H1 (cell line): ENCODE data around the gene DDC. TPM values are rescaled to one million over a fixed set of nuclear protein-coding genes. Genes with fewer than 3 reads are reported as not detected.

Experiments used
- CTCF ChIA-PET: fragments of 300-600 bp; sonication (Branson Sonifier 250); formaldehyde crosslinking; loops from one replicate; lab custom pipeline; 2021; ENCODE audit not compliant: partially characterized antibody; lab: Charles Lee
- POLR2A ChIA-PET: fragments of 300-600 bp; sonication (Branson Sonifier 250); formaldehyde crosslinking; loops from one replicate; lab custom pipeline; 2021; ENCODE audit warnings: inconsistent platforms; ENCODE audit not compliant: partially characterized antibody; lab: Charles Lee
- DNase-seq, 2 experiments: peaks; one replicate each; pipeline versions ENCODE4 v3.0.0 to v3.0.0-alpha.2; 2010 to 2022; ENCODE audit warnings: low spot score in 2 of 2, low read depth in 1 of 2, mixed read lengths in 1 of 2
- FAIRE-seq: peaks from 2 replicates; lab custom pipeline; 2011; peaks lifted over from hg19 to GRCh38; lab: Jason Lieb, UNC
- H2AFZ ChIP-seq: 2 replicates; pipeline ENCODE4 v1.8.1; 2012; ENCODE audit warnings: low read length, inconsistent platforms
- H2AK5ac ChIP-seq: 2 replicates; pipeline ENCODE4 v1.6.1; 2013; ENCODE audit warnings: low read depth, low read length
- H2BK120ac ChIP-seq: replicated peaks from 2 replicates; pipeline ENCODE3; 2013; ENCODE audit warnings: low read depth, low read length, inconsistent platforms
- H2BK12ac ChIP-seq: 2 replicates; pipeline ENCODE4 v1.6.1; 2013; ENCODE audit warnings: low read depth, low read length
- H2BK15ac ChIP-seq: 2 replicates; pipeline ENCODE4 v1.6.1; 2013; ENCODE audit warnings: low read length
- H2BK20ac ChIP-seq: 2 replicates; pipeline ENCODE4 v1.6.1; 2013; ENCODE audit warnings: low read length
- H2BK5ac ChIP-seq: 2 replicates; pipeline ENCODE4 v1.6.1; 2013; ENCODE audit warnings: low read depth, low read length
- H3K14ac ChIP-seq: 2 replicates; pipeline ENCODE4 v1.6.1; 2013; ENCODE audit warnings: inconsistent platforms; ENCODE audit not compliant: insufficient read length
- H3K18ac ChIP-seq: 2 replicates; pipeline ENCODE4 v1.6.1; 2013; ENCODE audit warnings: low read length; ENCODE audit errors: extremely low read depth
- H3K23ac ChIP-seq: 2 replicates; pipeline ENCODE4 v1.6.1; 2013; ENCODE audit warnings: inconsistent platforms; ENCODE audit not compliant: insufficient read length
- H3K23me2 ChIP-seq: 2 replicates; pipeline ENCODE4 v1.6.1; 2013; ENCODE audit warnings: low read depth, low read length
- H3K27ac ChIP-seq: 2 replicates; pipeline ENCODE4 v1.6.1; 2011; ENCODE audit warnings: low read depth, low read length, inconsistent platforms
- H3K27me3 ChIP-seq, 4 experiments: replicated peaks in 1 of 4; 1 replicate in 1 of 4; 2 replicates in 3 of 4; pipeline versions ENCODE4 v1.6.1 to v1.8.1; 2011 to 2013; ENCODE audit warnings: low read length in 3 of 4, mild to moderate bottlenecking in 3 of 4, inconsistent platforms in 2 of 4, mixed read lengths in 2 of 4, moderate library complexity in 1 of 4; ENCODE audit not compliant: control insufficient read depth in 3 of 4, insufficient read depth in 3 of 4; ENCODE audit errors: extremely low read depth in 1 of 4
- H3K36me3 ChIP-seq, 4 experiments: 2 replicates each; pipeline versions ENCODE4 v1.6.1 to v1.8.1; 2011 to 2013; ENCODE audit warnings: mild to moderate bottlenecking in 4 of 4, low read length in 3 of 4, moderate library complexity in 2 of 4, control low read depth in 1 of 4, inconsistent platforms in 1 of 4; ENCODE audit not compliant: insufficient read depth in 4 of 4, control insufficient read depth in 2 of 4
- H3K4ac ChIP-seq: replicated peaks from 2 replicates; pipeline ENCODE3; 2013; ENCODE audit warnings: low read length, low read depth, mixed read lengths, inconsistent platforms; ENCODE audit not compliant: insufficient read length
- H3K4me1 ChIP-seq, 4 experiments: replicated peaks in 1 of 4; 1 replicate in 1 of 4; 2 replicates in 3 of 4; pipeline versions ENCODE4 v1.6.1 to v1.8.1; 2011 to 2013; ENCODE audit warnings: low read length in 3 of 4, inconsistent platforms in 2 of 4, mixed read lengths in 1 of 4; ENCODE audit not compliant: insufficient read depth in 4 of 4, control insufficient read depth in 3 of 4
- H3K4me2 ChIP-seq, 2 experiments: 2 replicates each; pipeline versions ENCODE4 v1.6.1 to v1.8.1; 2011 to 2013; ENCODE audit warnings: low read depth in 2 of 2, low read length in 2 of 2, control low read depth in 1 of 2, inconsistent platforms in 1 of 2, mild to moderate bottlenecking in 1 of 2; ENCODE audit not compliant: insufficient read depth in 1 of 2
- H3K4me3 ChIP-seq, 4 experiments: fragments of 200-600, 300-600 bp in 1 of 4; sonication (generic), shearing (Covaris generic), sonication (Bioruptor Twin) in 1 of 4; 2 replicates each; pipeline versions ENCODE4 v1.5.1 to v1.8.1; 2011 to 2016; ENCODE audit warnings: low read length in 4 of 4, low read depth in 3 of 4, control low read depth in 2 of 4, inconsistent platforms in 2 of 4, mild to moderate bottlenecking in 2 of 4, mixed read lengths in 1 of 4, moderate library complexity in 1 of 4; ENCODE audit not compliant: insufficient read depth in 2 of 4; ENCODE audit errors: extremely low read depth in 1 of 4
- H3K56ac ChIP-seq: replicated peaks from 2 replicates; pipeline ENCODE3; 2013; ENCODE audit warnings: low read depth, mild to moderate bottlenecking, mixed read lengths, low read length, inconsistent platforms; ENCODE audit not compliant: insufficient read length
- H3K79me1 ChIP-seq: 2 replicates; pipeline ENCODE4 v1.6.1; 2013; ENCODE audit warnings: low read depth, low read length, control low read depth
- H3K79me2 ChIP-seq, 2 experiments: 2 replicates each; pipeline versions ENCODE4 v1.6.1 to v1.8.1; 2012 to 2013; ENCODE audit warnings: low read length in 2 of 2, mild to moderate bottlenecking in 2 of 2, inconsistent platforms in 1 of 2; ENCODE audit not compliant: insufficient read depth in 2 of 2, control insufficient read depth in 1 of 2
- H3K9ac ChIP-seq, 4 experiments: replicated peaks in 1 of 4; 1 replicate in 1 of 4; 2 replicates in 3 of 4; pipeline versions ENCODE4 v1.6.1 to v1.8.1; 2011 to 2013; ENCODE audit warnings: low read depth in 3 of 4, low read length in 3 of 4, control low read depth in 2 of 4, mild to moderate bottlenecking in 2 of 4, moderate library complexity in 2 of 4, inconsistent platforms in 1 of 4; ENCODE audit errors: extremely low read depth in 1 of 4
- H3K9me3 ChIP-seq, 2 experiments: 2 replicates each; pipeline versions ENCODE4 v1.6.1 to v1.8.1; 2012 to 2013; ENCODE audit warnings: mild to moderate bottlenecking in 2 of 2, moderate library complexity in 2 of 2, control low read depth in 1 of 2, inconsistent platforms in 1 of 2, low read depth in 1 of 2, low read length in 1 of 2, mixed read lengths in 1 of 2; ENCODE audit not compliant: insufficient read depth in 2 of 2
- H4K20me1 ChIP-seq, 2 experiments: replicated peaks in 1 of 2; 2 replicates each; pipeline versions ENCODE3 to v1.8.1; 2011 to 2013; ENCODE audit warnings: inconsistent platforms in 2 of 2, low read length in 2 of 2, mild to moderate bottlenecking in 1 of 2; ENCODE audit not compliant: insufficient read depth in 2 of 2, control insufficient read depth in 1 of 2
- H4K5ac ChIP-seq: 2 replicates; pipeline ENCODE4 v1.6.1; 2013; ENCODE audit warnings: low read length, low read depth, mixed read lengths, inconsistent platforms; ENCODE audit not compliant: insufficient read length
- H4K8ac ChIP-seq: 2 replicates; pipeline ENCODE4 v1.8.0; 2013; ENCODE audit warnings: mild to moderate bottlenecking, moderate library complexity, low read length, inconsistent platforms; ENCODE audit not compliant: insufficient read depth; ENCODE audit errors: extremely low read depth
- H4K91ac ChIP-seq: replicated peaks from 2 replicates; pipeline ENCODE3; 2013; ENCODE audit warnings: low read length, mixed read lengths, inconsistent platforms; ENCODE audit not compliant: insufficient read length
- ASH2L ChIP-seq: fragments of 200-600, 300-600 bp; sonication (generic); IDR thresholded peaks from one replicate; pipeline ENCODE4 v1.7.1; 2017; ENCODE audit warnings: low read length
- EGR1 ChIP-seq: IDR thresholded peaks from 2 replicates; pipeline ENCODE4 v1.6.1; 2011; ENCODE audit warnings: low read depth, low read length, borderline replicate concordance
- HDAC2 ChIP-seq, 2 experiments: fragments of 300-600 bp in 1 of 2; sonication (generic) in 1 of 2; IDR thresholded peaks; 2 replicates each; pipeline ENCODE4 v1.6.1; 2011 to 2012; ENCODE audit warnings: low read depth in 2 of 2, low read length in 2 of 2, mild to moderate bottlenecking in 2 of 2, moderate library complexity in 2 of 2, borderline replicate concordance in 1 of 2, inconsistent platforms in 1 of 2
- JUN ChIP-seq: IDR thresholded peaks from 2 replicates; pipeline ENCODE4 v1.6.1; 2011; ENCODE audit warnings: low read depth, mild to moderate bottlenecking, improper control_type of control experiment, low read length
- NANOG ChIP-seq: IDR thresholded peaks from 2 replicates; pipeline ENCODE4 v1.6.1; 2011; ENCODE audit warnings: low read length, low read depth, mild to moderate bottlenecking, inconsistent platforms; ENCODE audit not compliant: insufficient read depth, poor library complexity, severe bottlenecking
- RAD21 ChIP-seq, 2 experiments: IDR thresholded peaks in 1 of 2; conservative IDR thresholded peaks in 1 of 2; 2 replicates each; pipeline ENCODE4 v1.6.1; 2011; ENCODE audit warnings: low read depth in 2 of 2, low read length in 2 of 2, improper control_type of control experiment in 1 of 2, inconsistent platforms in 1 of 2, mild to moderate bottlenecking in 1 of 2, moderate library complexity in 1 of 2
- SIRT6 ChIP-seq: IDR thresholded peaks from one replicate; pipeline ENCODE4 v1.7.1; 2012; ENCODE audit warnings: low read length, inconsistent platforms
- SP1 ChIP-seq: IDR thresholded peaks from 2 replicates; pipeline ENCODE4 v1.6.1; 2011; ENCODE audit warnings: low read depth, low read length
- SRF ChIP-seq: IDR thresholded peaks from 2 replicates; pipeline ENCODE4 v1.6.1; 2011; ENCODE audit warnings: mild to moderate bottlenecking, low read depth, low read length, moderate library complexity
- SUZ12 ChIP-seq: fragments of 200-600 bp; sonication (generic); IDR thresholded peaks from 2 replicates; pipeline ENCODE4 v1.6.1; 2012; ENCODE audit warnings: mild to moderate bottlenecking, inconsistent platforms, low read length, moderate library complexity, mixed read lengths
- WGBS, 2 experiments: shearing (Covaris generic) in 1 of 2; methylation state at CpG; one replicate each; pipeline versions ENCODE4 v1.1.6 to v1.1.7; 2013 to 2015; ENCODE audit warnings: low lambda C conversion rate in 2 of 2, mixed read lengths in 2 of 2, inconsistent platforms in 1 of 2, low coverage in 1 of 2, missing lambda C conversion rate in 1 of 2; ENCODE audit not compliant: insufficient replicate concordance in 2 of 2, insufficient coverage in 1 of 2, insufficient read length in 1 of 2; ENCODE audit errors: extremely low coverage in 1 of 2, missing lambda C conversion rate in 1 of 2; 5-methylcytosine and 5-hydroxymethylcytosine counted together
- polyA plus RNA-seq, 7 experiments: library from polyadenylated mRNA; depleted of rRNA in 3 of 7; stranded (reverse) in 5 of 7; unstranded in 2 of 7; fragments of >200 nt in 5 of 7; fragments of 200-250 nt in 2 of 7; gene quantifications; 1 replicate in 5 of 7; 2 replicates in 1 of 7; 4 replicates in 1 of 7; pipeline versions ENCODE4 v1.2.1 to v1.2.3, GENCODE V29; 2011 to 2013; ENCODE audit warnings: missing spikeins in 2 of 7, mixed read lengths in 2 of 7
- total RNA-seq: library from RNA; stranded (reverse); fragmentation: NEBNext Ultra II Directional; extraction: Animal tissue kit (Norgen Biotek cat#: 25700); gene quantifications from 2 replicates; pipeline ENCODE4 v1.2.1, GENCODE V29; 2021
- TF ChIP-seq, protein P1 (sequence below), 3 experiments: IDR thresholded peaks; 1 replicate in 2 of 3; 2 replicates in 1 of 3; pipeline versions ENCODE4 v1.5.1 to v1.6.1; 2011; ENCODE audit warnings: low read length in 3 of 3, mild to moderate bottlenecking in 3 of 3, inconsistent platforms in 2 of 3, low read depth in 1 of 3, moderate library complexity in 1 of 3; ENCODE audit not compliant: insufficient read depth in 1 of 3; ENCODE audit errors: control extremely low read depth in 1 of 3

DDC gene
- total and polyA plus RNA-seq, 2 of the 8 experiments (the other 6 are each of a cell fraction or from before 2014, with no cell fraction given), result 0.05 TPM; not detected in 1

DNA sequence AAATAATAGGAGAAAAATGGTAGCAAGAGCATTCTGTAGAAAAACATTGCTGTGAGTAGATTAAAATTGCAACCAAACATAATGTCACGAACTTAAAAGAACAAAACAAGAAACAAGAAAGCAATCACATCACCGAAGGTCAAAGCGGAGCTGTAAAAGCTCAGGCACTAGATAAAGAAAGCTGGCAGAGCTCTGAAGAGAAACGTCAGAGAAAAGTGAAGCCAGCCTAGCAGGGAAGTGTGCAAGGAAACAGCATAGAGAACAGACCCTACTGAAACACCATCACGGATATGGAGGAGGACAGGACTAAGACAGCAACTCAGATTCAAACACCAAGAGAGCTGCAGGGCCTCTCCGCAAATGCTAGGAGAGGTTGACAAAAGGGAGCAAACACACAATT is 22.5 kb upstream of the DDC start:
- H2BK15ac ChIP-seq, result no peak overlapping the region
- H3K4me1 ChIP-seq, result no peaks in the 10 kb centered on the region; a peak in 1 of 7 replicates
- WGBS, 2 experiments, result 82% methylated on average over 6 of the region's 6 CpGs; no CpG with 5 or more reads in 1 of the 2 experiments
- ChIA-PET POLR2A (interaction anchor here (0.8 kb wide), 1 partner anchor 347 kb away, joined by 3 read pairs; no protein-coding TSS in a partner anchor), CTCF (interaction anchor here (0.7 to 3.9 kb wide), 22 partner anchors 9 to 573 kb away, joined by 3 to 25 read pairs (median 4); partner anchors contain the start of gene DDC)
- peaks cover 3 to 7% (median 5%) of the 10 kb centered on the region in 4 experiments; a peak in 7 of 8 replicates for H3K36me3 ChIP-seq
- no peak overlapping the region for H4K8ac ChIP-seq
- H3K27me3 ChIP-seq, result no peaks in the 10 kb centered on the region
- no peaks in the 10 kb centered on the region for H3K79me2 ChIP-seq
- FAIRE-seq, result no peak
- no peak overlapping the region for H3K14ac ChIP-seq
- H4K91ac ChIP-seq, result no peak overlapping the region
- peaks cover 0 to 2% of the 10 kb centered on the region in 2 experiments for H4K20me1 ChIP-seq
- no peak overlapping the region for H3K4me3 ChIP-seq
- no peak overlapping the region for H3K56ac ChIP-seq
- no peak overlapping the region for H2AK5ac ChIP-seq
- H2BK120ac ChIP-seq, result no peak overlapping the region
- no peak for DNase-seq
- H2AFZ ChIP-seq, result no peak overlapping the region
- H3K79me1 ChIP-seq, result no peaks in the 10 kb centered on the region
- no peak overlapping the region for H3K18ac ChIP-seq
- no peak overlapping the region for H3K27ac ChIP-seq
- no peaks in the 10 kb centered on the region for H3K23me2 ChIP-seq
- H2BK5ac ChIP-seq, result no peak overlapping the region
- H3K23ac ChIP-seq, result no peak overlapping the region
- peaks cover 11 to 14% of the 10 kb centered on the region in 2 experiments for H3K9me3 ChIP-seq
- H4K5ac ChIP-seq, result no peak overlapping the region
- H3K4me2 ChIP-seq, result no peak overlapping the region
- H2BK12ac ChIP-seq, result no peak overlapping the region
- H2BK20ac ChIP-seq, result no peak overlapping the region
- H3K9ac ChIP-seq, result no peak overlapping the region
- no peak overlapping the region for H3K4ac ChIP-seq
- TF ChIP-seq, protein P1, sequence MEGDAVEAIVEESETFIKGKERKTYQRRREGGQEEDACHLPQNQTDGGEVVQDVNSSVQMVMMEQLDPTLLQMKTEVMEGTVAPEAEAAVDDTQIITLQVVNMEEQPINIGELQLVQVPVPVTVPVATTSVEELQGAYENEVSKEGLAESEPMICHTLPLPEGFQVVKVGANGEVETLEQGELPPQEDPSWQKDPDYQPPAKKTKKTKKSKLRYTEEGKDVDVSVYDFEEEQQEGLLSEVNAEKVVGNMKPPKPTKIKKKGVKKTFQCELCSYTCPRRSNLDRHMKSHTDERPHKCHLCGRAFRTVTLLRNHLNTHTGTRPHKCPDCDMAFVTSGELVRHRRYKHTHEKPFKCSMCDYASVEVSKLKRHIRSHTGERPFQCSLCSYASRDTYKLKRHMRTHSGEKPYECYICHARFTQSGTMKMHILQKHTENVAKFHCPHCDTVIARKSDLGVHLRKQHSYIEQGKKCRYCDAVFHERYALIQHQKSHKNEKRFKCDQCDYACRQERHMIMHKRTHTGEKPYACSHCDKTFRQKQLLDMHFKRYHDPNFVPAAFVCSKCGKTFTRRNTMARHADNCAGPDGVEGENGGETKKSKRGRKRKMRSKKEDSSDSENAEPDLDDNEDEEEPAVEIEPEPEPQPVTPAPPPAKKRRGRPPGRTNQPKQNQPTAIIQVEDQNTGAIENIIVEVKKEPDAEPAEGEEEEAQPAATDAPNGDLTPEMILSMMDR (IDR thresholded peaks at IDR 0.05; ENCODE audit: control extremely low read depth in 1 of 3, insufficient read depth in 1 of 3, low read depth in 1 of 3, low read length in 3 of 3), result no peak
- TF ChIP-seq HDAC2 (IDR thresholded peaks at IDR 0.05; ENCODE audit: borderline replicate concordance in 1 of 2, low read depth in 2 of 2, low read length in 2 of 2) (no peak), EGR1 (no peak), ASH2L (no peak), JUN (no peak), SP1 (no peak), RAD21 (IDR thresholded peaks at IDR 0.05 in 1 of 2, conservative IDR thresholded peaks at IDR 0.05 in 1 of 2; ENCODE audit: low read depth in 2 of 2, low read length in 2 of 2) (no peak), NANOG (no peak), SIRT6 (no peak), SUZ12 (no peak), SRF (no peak)
